Fibroblast of skin of right quadriceps (primary cell): ENCODE measurements around the gene PANK1.

Experiments
- DNase-seq: peaks from one replicate; pipeline ENCODE4 v3.0.0-alpha.2; 2013

PANK1 gene

GRCh38 chr10:89644967-89645741, at the start of gene PANK1:
Gene PANK1 (minus strand): TSS chr10:89645242. CDS start chr10:89644891, 351 bp downstream.
- peak; percentile 76 for DNase-seq

GRCh38 chr10:89693176-89693575, 48.1 kb upstream of the PANK1 start:
- no peak for DNase-seq

- DNase-seq, result no peak
Measured at GRCh38 chr10:89692416-89692815, 47.4 kb upstream of the PANK1 start.

GRCh38 chr10:89690027-89690426, 45.0 kb upstream of the PANK1 start:
- no peak for DNase-seq

GRCh38 chr10:89685936-89686335, 40.9 kb upstream of the PANK1 start:
- no peak for DNase-seq

- DNase-seq, result peak; percentile 48
Measured at GRCh38 chr10:89684604-89685003, 39.6 kb upstream of the PANK1 start.

GRCh38 chr10:89683883-89684282, 38.8 kb upstream of the PANK1 start:
- no peak for DNase-seq

GRCh38 chr10:89679986-89680385, 34.9 kb upstream of the PANK1 start:
- no peak for DNase-seq

GRCh38 chr10:89677341-89677740, 32.3 kb upstream of the PANK1 start:
- no peak for DNase-seq

GRCh38 chr10:89670926-89671325, 25.9 kb upstream of the PANK1 start:
- DNase-seq, result no peak

- no peak for DNase-seq
Measured at GRCh38 chr10:89669985-89670384, 24.9 kb upstream of the PANK1 start.

GRCh38 chr10:89668386-89669071, 23.5 kb upstream of the PANK1 start:
- DNase-seq, result no peak

- no peak for DNase-seq
Measured at GRCh38 chr10:89666138-89666537, 21.1 kb upstream of the PANK1 start.

- DNase-seq, result no peak
Measured at GRCh38 chr10:89665302-89665701, 20.3 kb upstream of the PANK1 start.

GRCh38 chr10:89664203-89664602, 19.2 kb upstream of the PANK1 start:
- no peak for DNase-seq

GRCh38 chr10:89663144-89663543, 18.1 kb upstream of the PANK1 start:
- no peak for DNase-seq

- DNase-seq, result no peak
Measured at GRCh38 chr10:89662596-89662995, 17.6 kb upstream of the PANK1 start.

- peak; percentile 93 for DNase-seq
Measured at GRCh38 chr10:89659143-89660131, 14.4 kb upstream of the PANK1 start.

GRCh38 chr10:89657302-89657701, 12.3 kb upstream of the PANK1 start:
- no peak for DNase-seq

GRCh38 chr10:89655722-89656121, 10.7 kb upstream of the PANK1 start:
- DNase-seq, result no peak

- peak; percentile 78 for DNase-seq
Measured at GRCh38 chr10:89653410-89653869, 8.4 kb upstream of the PANK1 start.

GRCh38 chr10:89652806-89653370, 7.8 kb upstream of the PANK1 start:
- DNase-seq, result no peak
